ENCODE data around the gene RERE.
"Not testable (repeated sequence)": the region's sequence is repeated elsewhere in the genome, so short reads cannot be mapped to it uniquely, and the experiment has no call there.

The RERE gene

DNA sequence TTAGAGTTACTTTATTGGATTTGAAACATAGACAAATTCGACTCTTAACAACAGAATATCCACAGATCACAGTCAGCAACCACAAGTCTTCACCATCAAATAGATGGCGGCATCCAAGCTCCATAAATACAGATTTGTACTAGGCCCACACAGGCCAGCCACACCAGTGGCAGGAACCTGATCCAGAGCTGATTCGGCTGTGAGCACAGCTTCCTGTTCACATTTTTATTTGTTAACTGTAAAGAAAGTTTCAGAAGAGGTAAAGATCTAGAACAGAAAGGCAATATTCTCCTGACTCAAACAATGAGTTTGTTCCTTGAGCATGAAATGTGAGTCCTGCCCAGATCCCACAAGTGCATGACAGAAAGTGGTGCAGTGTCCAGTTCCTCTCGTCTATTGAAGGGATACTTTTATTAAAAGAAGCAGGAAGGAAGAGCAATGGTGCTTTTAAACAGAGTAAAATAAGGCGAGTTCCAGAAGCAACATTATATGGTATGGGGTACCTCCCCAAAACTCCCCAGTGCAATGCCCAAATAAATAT lies 293.7 kb downstream of the RERE start:
- H3K4me3 ChIP-seq (ENCODE audit: low read length): no peak overlapping the region; the same call in 1 of the 2 replicates
- TF ChIP-seq ZNF274 (IDR thresholded peaks at IDR 0.05; ENCODE audit: low read depth, low read length): no peak

- no peak for TF ChIP-seq ZNF274 (IDR thresholded peaks at IDR 0.05; ENCODE audit: low read depth, low read length)
- no peak overlapping the region for H3K4me3 ChIP-seq (ENCODE audit: low read length)
These were observed 296.9 kb downstream of the RERE start for GRCh38 chr1:8520483-8520966.

DNA sequence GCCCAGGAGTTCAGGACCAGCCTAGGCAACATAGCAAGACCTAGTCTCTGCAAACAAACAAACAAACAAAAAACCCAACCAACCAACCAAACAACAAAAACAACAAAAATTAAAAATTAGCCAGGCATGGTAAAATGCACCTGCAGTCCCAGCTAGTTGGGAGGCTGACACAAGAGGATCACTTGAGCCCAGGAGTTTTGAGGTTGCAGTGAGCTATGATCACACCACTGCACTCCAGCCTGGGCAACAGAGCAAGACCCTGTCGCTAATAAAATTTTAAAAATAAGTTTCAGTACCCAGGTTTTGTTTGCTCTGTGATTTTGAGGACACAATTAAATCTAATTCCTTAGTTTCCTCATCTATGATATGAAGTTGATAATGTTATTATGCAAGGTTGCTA lies 298.3 kb downstream of the RERE start:
- no peak overlapping the region for H3K4me3 ChIP-seq (ENCODE audit: low read length)
- no peak for TF ChIP-seq ZNF274 (IDR thresholded peaks at IDR 0.05; ENCODE audit: low read depth, low read length)

DNA sequence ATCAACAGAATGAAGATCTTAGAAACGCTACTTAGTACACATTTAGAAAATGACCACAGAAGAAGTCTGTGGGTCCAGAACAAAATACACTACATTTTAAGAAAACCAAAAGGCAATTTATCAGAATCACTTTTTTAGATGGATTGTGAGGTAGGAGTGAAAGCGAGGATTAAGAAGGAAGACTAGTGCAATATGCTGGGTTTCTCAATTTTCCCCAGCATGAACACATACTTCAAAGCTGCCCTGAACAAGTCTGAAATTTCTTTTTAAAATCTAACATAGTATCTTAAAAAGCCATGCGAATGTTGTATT lies 299.0 kb downstream of the RERE start:
- no peak overlapping the region for H3K4me3 ChIP-seq (ENCODE audit: low read length)

GRCh38 chr1:8517661-8518489 lies 299.6 kb downstream of the RERE start:
- H3K4me3 ChIP-seq (ENCODE audit: low read length): no peak overlapping the region
- no peak for TF ChIP-seq ZNF274 (IDR thresholded peaks at IDR 0.05; ENCODE audit: low read depth, low read length)

More for the DNA sequence above, 299.0 kb downstream of the RERE start:
- no peak for TF ChIP-seq ZNF274 (IDR thresholded peaks at IDR 0.05; ENCODE audit: low read depth, low read length)

DNA sequence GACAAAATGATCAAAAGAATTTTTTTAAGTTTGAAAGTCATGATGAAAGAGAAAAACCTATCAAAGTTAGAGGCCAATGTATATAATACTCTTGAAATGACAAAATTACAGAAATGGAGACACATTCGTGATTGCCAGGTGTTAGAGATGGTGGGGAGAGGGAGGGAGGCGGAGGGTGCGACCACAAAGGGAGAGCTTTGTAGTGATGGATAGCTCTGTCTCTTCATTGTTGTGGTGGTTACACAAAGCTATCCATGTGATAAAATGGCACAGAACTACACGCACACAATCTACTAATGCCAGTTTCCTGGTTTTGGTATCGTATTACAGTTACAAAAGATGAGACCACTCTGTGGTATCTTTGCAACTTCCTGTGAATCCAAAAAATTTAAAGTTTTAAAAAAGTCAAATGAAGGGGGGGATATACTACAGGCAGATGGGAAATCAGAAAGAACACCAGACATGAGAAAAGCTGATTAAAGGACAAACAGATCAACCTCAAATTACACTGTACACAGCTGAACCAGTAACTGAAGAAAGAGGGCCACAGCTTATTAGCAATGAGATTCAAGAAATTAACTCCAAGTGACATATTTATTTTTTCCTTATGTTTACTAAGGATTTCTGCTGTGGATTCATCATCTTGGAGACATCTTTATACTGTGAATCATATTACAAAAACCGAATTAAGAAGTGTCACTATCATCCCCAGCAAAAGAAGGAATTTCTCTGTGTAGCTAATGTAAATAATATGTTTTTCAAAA lies 300.5 kb downstream of the RERE start:
- no peak for TF ChIP-seq ZNF274 (IDR thresholded peaks at IDR 0.05; ENCODE audit: low read depth, low read length)
- H3K4me3 ChIP-seq (ENCODE audit: low read length): no peak overlapping the region; the same call in 1 of the 2 replicates

DNA sequence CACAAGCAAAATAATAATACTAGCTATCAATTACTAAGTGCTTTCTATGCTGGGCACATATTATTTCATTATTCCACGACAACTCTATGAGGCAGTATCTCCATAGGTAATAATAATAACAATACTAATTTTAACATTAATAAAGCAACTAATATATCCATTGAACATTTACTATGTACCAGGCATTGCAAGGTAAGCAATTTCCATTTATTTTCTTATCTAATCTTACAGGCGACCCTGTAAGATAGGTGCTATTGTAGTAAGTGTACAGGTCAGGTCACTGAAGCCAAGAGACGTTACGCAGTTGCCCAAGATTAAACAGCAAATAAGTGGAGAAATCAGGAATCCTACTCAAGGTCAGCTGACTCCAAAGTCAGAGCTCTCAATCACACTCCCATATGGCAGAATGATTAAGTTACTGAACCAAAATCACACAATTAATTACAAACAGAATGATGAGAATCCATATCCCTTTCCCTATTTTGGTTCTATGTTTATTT lies 301.1 kb downstream of the RERE start:
- H3K4me3 ChIP-seq (ENCODE audit: low read length): no peak overlapping the region
- TF ChIP-seq ZNF274 (IDR thresholded peaks at IDR 0.05; ENCODE audit: low read depth, low read length): no peak

GRCh38 chr1:8512504-8512903 lies 304.9 kb downstream of the RERE start:
- no peak for TF ChIP-seq ZNF274 (IDR thresholded peaks at IDR 0.05; ENCODE audit: low read depth, low read length)
- no peak overlapping the region for H3K4me3 ChIP-seq (ENCODE audit: low read length)

DNA sequence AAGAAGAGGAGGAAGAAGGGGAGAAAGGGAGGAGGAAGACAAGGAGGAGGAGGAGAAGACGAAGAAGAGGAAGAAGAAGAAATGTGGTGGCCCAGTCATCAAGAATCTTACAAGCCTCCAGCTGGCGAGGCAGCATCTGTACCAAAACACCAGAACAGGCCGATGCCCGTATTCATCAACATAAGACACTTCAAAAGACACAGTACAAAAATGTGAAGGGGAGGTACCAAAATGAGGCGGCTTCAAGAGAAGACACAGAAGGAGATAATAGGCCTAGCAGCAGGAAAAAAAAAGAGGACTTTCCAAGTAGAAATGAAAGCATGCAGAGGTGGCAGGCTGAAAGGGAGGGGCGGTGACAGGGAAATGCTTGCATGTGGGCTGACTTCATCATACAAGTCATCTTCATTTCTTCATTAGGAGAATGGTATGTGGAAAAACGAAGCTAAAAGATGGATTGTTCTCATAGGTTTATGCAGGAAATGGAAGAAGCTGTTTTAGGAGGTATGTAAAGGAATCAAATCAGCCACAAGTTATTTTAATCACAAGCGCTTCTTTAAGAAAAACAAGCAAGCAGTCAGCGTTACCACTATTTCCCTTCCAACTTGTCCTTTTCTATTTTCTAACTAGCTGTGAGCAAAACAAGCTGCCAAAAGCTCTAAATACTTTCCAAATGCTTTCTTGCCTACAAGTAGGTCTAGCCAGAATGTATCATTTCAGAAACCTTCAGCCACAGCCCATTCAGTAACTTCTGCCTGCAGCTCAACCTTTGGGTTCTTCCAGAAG lies 307.2 kb downstream of the RERE start:
- TF ChIP-seq ZNF274 (IDR thresholded peaks at IDR 0.05; ENCODE audit: low read depth, low read length): no peak
- peak overlapping the region; percentile 40; the same call in 1 of the 2 replicates for H3K4me3 ChIP-seq (ENCODE audit: low read length)

- H3K4me3 ChIP-seq (ENCODE audit: low read length): no peak overlapping the region; the same call in 1 of the 2 replicates
These were observed 307.9 kb downstream of the RERE start for GRCh38 chr1:8509579-8509978.

DNA sequence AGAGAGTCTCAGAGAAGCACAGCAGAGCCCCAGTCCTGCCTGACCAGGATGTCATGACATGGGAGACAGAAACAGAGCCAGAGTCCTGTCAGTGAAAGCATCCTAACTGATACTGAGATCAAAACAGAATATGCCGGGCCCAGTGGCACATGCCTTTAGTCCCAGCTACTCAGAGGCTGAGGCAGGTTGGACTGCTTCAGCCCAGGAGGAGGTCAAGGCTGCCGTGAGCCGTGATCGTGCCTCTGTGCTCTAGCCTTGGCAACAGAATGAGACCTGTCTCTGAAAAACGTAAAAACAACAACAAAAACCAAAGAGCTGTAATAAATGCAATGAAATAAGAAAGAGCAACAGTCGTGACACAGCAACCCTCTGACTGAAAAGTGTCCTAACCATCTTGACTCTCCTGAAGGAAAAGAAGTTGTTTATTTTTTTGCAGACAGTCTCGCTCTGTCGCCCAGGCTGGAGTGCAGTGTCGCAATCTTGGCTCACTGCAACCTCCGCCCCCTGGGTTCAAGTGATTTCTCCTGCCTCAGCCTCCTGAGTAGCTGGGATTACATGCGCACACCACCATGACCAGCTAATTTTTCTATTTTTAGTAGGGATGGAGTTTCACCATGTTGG lies 310.3 kb downstream of the RERE start:
- TF ChIP-seq ZNF274 (IDR thresholded peaks at IDR 0.05; ENCODE audit: low read depth, low read length): no peak
- H3K4me3 ChIP-seq (ENCODE audit: low read length): no peak overlapping the region

More at GRCh38 chr1:8509579-8509978, 307.9 kb downstream of the RERE start:
- no peak for TF ChIP-seq ZNF274 (IDR thresholded peaks at IDR 0.05; ENCODE audit: low read depth, low read length)

- H3K4me3 ChIP-seq (ENCODE audit: low read length): no peak overlapping the region
- TF ChIP-seq ZNF274 (IDR thresholded peaks at IDR 0.05; ENCODE audit: low read depth, low read length): no peak
These were observed 311.0 kb downstream of the RERE start for GRCh38 chr1:8506456-8506855.

DNA sequence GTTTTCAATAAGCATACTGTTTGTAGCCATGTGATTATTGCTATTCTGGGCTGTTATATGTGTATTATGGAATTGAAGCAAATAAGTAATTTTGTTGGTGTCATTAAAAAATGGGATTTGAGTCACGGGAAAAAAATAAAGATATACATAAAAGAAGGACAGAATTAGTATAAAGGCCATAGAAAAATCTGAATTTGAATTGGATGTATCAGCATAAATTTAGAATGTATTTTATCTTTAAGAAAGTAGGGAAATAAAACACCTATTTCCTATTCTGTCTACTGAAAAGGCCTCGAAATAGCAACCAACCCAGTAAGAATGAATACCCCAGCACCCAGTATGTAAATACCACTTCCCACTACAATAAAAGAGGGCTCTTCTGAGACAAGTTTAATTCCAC lies 313.6 kb downstream of the RERE start:
- H3K4me3 ChIP-seq (ENCODE audit: low read length): no peak overlapping the region
- no peak for TF ChIP-seq ZNF274 (IDR thresholded peaks at IDR 0.05; ENCODE audit: low read depth, low read length)

GRCh38 chr1:8502949-8503348 lies 314.5 kb downstream of the RERE start:
- not testable (repeated sequence) for H3K4me3 ChIP-seq (ENCODE audit: low read length)

All from GM08714 (cell line).